ENCODE measurements around the gene GZMM. TPM values are rescaled to one million over a fixed set of nuclear protein-coding genes. Genes with fewer than 3 reads are reported as not detected.

Gene GZMM
- total and polyA plus RNA-seq, 2 of the 13 experiments (the other 11 are each of a cell fraction or from before 2014, with no cell fraction given): 0.07 TPM; not detected in 1

- TF ChIP-seq, protein P1, sequence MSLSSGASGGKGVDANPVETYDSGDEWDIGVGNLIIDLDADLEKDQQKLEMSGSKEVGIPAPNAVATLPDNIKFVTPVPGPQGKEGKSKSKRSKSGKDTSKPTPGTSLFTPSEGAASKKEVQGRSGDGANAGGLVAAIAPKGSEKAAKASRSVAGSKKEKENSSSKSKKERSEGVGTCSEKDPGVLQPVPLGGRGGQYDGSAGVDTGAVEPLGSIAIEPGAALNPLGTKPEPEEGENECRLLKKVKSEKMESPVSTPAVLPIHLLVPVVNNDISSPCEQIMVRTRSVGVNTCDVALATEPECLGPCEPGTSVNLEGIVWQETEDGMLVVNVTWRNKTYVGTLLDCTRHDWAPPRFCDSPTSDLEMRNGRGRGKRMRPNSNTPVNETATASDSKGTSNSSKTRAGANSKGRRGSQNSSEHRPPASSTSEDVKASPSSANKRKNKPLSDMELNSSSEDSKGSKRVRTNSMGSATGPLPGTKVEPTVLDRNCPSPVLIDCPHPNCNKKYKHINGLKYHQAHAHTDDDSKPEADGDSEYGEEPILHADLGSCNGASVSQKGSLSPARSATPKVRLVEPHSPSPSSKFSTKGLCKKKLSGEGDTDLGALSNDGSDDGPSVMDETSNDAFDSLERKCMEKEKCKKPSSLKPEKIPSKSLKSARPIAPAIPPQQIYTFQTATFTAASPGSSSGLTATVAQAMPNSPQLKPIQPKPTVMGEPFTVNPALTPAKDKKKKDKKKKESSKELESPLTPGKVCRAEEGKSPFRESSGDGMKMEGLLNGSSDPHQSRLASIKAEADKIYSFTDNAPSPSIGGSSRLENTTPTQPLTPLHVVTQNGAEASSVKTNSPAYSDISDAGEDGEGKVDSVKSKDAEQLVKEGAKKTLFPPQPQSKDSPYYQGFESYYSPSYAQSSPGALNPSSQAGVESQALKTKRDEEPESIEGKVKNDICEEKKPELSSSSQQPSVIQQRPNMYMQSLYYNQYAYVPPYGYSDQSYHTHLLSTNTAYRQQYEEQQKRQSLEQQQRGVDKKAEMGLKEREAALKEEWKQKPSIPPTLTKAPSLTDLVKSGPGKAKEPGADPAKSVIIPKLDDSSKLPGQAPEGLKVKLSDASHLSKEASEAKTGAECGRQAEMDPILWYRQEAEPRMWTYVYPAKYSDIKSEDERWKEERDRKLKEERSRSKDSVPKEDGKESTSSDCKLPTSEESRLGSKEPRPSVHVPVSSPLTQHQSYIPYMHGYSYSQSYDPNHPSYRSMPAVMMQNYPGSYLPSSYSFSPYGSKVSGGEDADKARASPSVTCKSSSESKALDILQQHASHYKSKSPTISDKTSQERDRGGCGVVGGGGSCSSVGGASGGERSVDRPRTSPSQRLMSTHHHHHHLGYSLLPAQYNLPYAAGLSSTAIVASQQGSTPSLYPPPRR (CRISPR knock-in tag; IDR thresholded peaks at IDR 0.05; ENCODE audit: borderline replicate concordance): no peak
- TF ChIP-seq ZMYM4 (CRISPR knock-in tag; IDR thresholded peaks at IDR 0.05): no peak
- TF ChIP-seq NR3C1 (CRISPR knock-in tag; IDR thresholded peaks at IDR 0.05): no peak
- no peak for TF ChIP-seq HOXD1 (CRISPR knock-in tag; IDR thresholded peaks at IDR 0.05)
- TF ChIP-seq ZNF256 (CRISPR knock-in tag; conservative IDR thresholded peaks at IDR 0.05): no peak
- TF ChIP-seq YEATS2 (CRISPR knock-in tag; IDR thresholded peaks at IDR 0.05; ENCODE audit: borderline replicate concordance): peak; percentile 28; the same call in 1 of the 2 replicates
- TF ChIP-seq, protein P2, sequence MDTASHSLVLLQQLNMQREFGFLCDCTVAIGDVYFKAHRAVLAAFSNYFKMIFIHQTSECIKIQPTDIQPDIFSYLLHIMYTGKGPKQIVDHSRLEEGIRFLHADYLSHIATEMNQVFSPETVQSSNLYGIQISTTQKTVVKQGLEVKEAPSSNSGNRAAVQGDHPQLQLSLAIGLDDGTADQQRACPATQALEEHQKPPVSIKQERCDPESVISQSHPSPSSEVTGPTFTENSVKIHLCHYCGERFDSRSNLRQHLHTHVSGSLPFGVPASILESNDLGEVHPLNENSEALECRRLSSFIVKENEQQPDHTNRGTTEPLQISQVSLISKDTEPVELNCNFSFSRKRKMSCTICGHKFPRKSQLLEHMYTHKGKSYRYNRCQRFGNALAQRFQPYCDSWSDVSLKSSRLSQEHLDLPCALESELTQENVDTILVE (CRISPR knock-in tag; IDR thresholded peaks at IDR 0.05): 0 out of 2 replicates have a peak, but pooled peaks have one; percentile 43
- TF ChIP-seq ARNT (IDR thresholded peaks at IDR 0.05): no peak
- 0 out of 2 replicates have a peak, but pooled peaks have one; percentile 22 for TF ChIP-seq ZNF331 (CRISPR knock-in tag; IDR thresholded peaks at IDR 0.05)
- TF ChIP-seq ZBTB33 (CRISPR knock-in tag; IDR thresholded peaks at IDR 0.05): peak; percentile 64
- no peak for TF ChIP-seq NFRKB (IDR thresholded peaks at IDR 0.05)
- TF ChIP-seq SP5 (CRISPR knock-in tag; IDR thresholded peaks at IDR 0.05; ENCODE audit: borderline replicate concordance, low read depth): peak; percentile 39; the same call in 1 of the 2 replicates
- TF ChIP-seq ARNTL (CRISPR knock-in tag; IDR thresholded peaks at IDR 0.05): no peak
- TF ChIP-seq MED1 (CRISPR knock-in tag; IDR thresholded peaks at IDR 0.05): peak; percentile 48; the same call in 1 of the 2 replicates
- TF ChIP-seq, protein P3, sequence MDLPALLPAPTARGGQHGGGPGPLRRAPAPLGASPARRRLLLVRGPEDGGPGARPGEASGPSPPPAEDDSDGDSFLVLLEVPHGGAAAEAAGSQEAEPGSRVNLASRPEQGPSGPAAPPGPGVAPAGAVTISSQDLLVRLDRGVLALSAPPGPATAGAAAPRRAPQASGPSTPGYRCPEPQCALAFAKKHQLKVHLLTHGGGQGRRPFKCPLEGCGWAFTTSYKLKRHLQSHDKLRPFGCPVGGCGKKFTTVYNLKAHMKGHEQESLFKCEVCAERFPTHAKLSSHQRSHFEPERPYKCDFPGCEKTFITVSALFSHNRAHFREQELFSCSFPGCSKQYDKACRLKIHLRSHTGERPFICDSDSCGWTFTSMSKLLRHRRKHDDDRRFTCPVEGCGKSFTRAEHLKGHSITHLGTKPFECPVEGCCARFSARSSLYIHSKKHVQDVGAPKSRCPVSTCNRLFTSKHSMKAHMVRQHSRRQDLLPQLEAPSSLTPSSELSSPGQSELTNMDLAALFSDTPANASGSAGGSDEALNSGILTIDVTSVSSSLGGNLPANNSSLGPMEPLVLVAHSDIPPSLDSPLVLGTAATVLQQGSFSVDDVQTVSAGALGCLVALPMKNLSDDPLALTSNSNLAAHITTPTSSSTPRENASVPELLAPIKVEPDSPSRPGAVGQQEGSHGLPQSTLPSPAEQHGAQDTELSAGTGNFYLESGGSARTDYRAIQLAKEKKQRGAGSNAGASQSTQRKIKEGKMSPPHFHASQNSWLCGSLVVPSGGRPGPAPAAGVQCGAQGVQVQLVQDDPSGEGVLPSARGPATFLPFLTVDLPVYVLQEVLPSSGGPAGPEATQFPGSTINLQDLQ (CRISPR knock-in tag; IDR thresholded peaks at IDR 0.05): no peak
- TF ChIP-seq, protein P4, sequence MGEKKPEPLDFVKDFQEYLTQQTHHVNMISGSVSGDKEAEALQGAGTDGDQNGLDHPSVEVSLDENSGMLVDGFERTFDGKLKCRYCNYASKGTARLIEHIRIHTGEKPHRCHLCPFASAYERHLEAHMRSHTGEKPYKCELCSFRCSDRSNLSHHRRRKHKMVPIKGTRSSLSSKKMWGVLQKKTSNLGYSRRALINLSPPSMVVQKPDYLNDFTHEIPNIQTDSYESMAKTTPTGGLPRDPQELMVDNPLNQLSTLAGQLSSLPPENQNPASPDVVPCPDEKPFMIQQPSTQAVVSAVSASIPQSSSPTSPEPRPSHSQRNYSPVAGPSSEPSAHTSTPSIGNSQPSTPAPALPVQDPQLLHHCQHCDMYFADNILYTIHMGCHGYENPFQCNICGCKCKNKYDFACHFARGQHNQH (CRISPR knock-in tag; IDR thresholded peaks at IDR 0.05): 0 out of 2 replicates have a peak, but pooled peaks have one; percentile 51
- peak; percentile 29; the same call in 1 of the 2 replicates for TF ChIP-seq TCF7 (IDR thresholded peaks at IDR 0.05; ENCODE audit: low read depth)
- TF ChIP-seq LCORL (IDR thresholded peaks at IDR 0.05): no peak
- 0 out of 2 replicates have a peak, but pooled peaks have one; percentile 29 for TF ChIP-seq LCORL (CRISPR knock-in tag; IDR thresholded peaks at IDR 0.05)
These were observed 22.6 kb downstream of the GZMM start (continued) for GRCh38 chr19:566403-566802.

All from HepG2 (cell line).